Hematopoietic multipotent progenitor cell treated with erythropoietin and hydrocortisone succinate and interleukin-3 and kit ligand, for 15 days (in vitro differentiated cells): ENCODE results near the gene IGDCC3.

Experiments used
- DNase-seq: peaks from one replicate; pipeline ENCODE4 v3.0.0-alpha.2; 2015; ENCODE audit warnings: low spot score

The IGDCC3 gene

GRCh38 chr15:65339920-65340319, 37.9 kb downstream of the IGDCC3 start:
- no peak for DNase-seq

- no peak for DNase-seq
Observed at GRCh38 chr15:65339416-65339815, 38.4 kb downstream of the IGDCC3 start.

GRCh38 chr15:65338823-65339222, 39.0 kb downstream of the IGDCC3 start:
- no peak for DNase-seq

- no peak for DNase-seq
Observed at GRCh38 chr15:65338366-65338765, 39.4 kb downstream of the IGDCC3 start.

GRCh38 chr15:65337436-65338070, 40.2 kb downstream of the IGDCC3 start:
- no peak for DNase-seq

GRCh38 chr15:65336493-65337435, 41.0 kb downstream of the IGDCC3 start:
- no peak for DNase-seq

- DNase-seq: no peak
Observed at GRCh38 chr15:65335278-65336055, 42.3 kb downstream of the IGDCC3 start.

- no peak for DNase-seq
Observed at GRCh38 chr15:65334586-65335231, 43.1 kb downstream of the IGDCC3 start.

- DNase-seq: no peak
Observed at GRCh38 chr15:65333856-65334255, 43.9 kb downstream of the IGDCC3 start.

GRCh38 chr15:65333148-65333820, 44.5 kb downstream of the IGDCC3 start:
- no peak for DNase-seq

GRCh38 chr15:65332391-65333147, 45.2 kb downstream of the IGDCC3 start:
- no peak for DNase-seq

- no peak for DNase-seq
Observed at GRCh38 chr15:65331811-65332210, 46.0 kb downstream of the IGDCC3 start.

GRCh38 chr15:65330934-65331645, 46.7 kb downstream of the IGDCC3 start:
- DNase-seq: no peak

- DNase-seq: no peak
Observed at GRCh38 chr15:65329984-65330735, 47.6 kb downstream of the IGDCC3 start.

- DNase-seq: no peak
Observed at GRCh38 chr15:65329288-65329983, 48.4 kb downstream of the IGDCC3 start.

- DNase-seq: no peak
Observed at GRCh38 chr15:65328506-65329287, 49.1 kb downstream of the IGDCC3 start.

- DNase-seq: no peak
Observed at GRCh38 chr15:65327651-65328393, 50.0 kb downstream of the IGDCC3 start.
